SU-DHL-6 (cell line): Measurements from ENCODE around the gene ARL2BP.

Experiments used
- H2AFZ ChIP-seq: fragments of 200-600 bp; sonication (generic); 2 replicates; pipeline ENCODE4 v1.6.1; 2014; ENCODE audit warnings: low read depth, mild to moderate bottlenecking, moderate library complexity, mixed read lengths, antibody characterized with exemption, low read length; ENCODE audit not compliant: severe bottlenecking
- H3F3A ChIP-seq: fragments of 200-600 bp; shearing (Covaris generic); 2 replicates; pipeline ENCODE4 v1.6.0; 2016; ENCODE audit warnings: antibody characterized with exemption, mild to moderate bottlenecking; ENCODE audit not compliant: insufficient read depth
- H3K27ac ChIP-seq: fragments of 200-600 bp; sonication (generic); 2 replicates; pipeline ENCODE4 v1.5.1; 2016; ENCODE audit warnings: low read depth, mild to moderate bottlenecking, low read length, moderate library complexity, mixed read lengths
- H3K27me3 ChIP-seq: fragments of 200-600 bp; sonication (generic), shearing (Covaris generic); 2 replicates; pipeline ENCODE4 v1.6.0; 2014; ENCODE audit warnings: mild to moderate bottlenecking, low read length
- H3K36me3 ChIP-seq: fragments of 200-600 bp; sonication (generic); 2 replicates; pipeline ENCODE4 v1.6.1; 2014; ENCODE audit warnings: mild to moderate bottlenecking, low read length, mixed read lengths
- H3K4me2 ChIP-seq: fragments of 300-600, 200-600 bp; shearing (Covaris generic), sonication (generic); 2 replicates; pipeline ENCODE4 v1.6.0; 2014; ENCODE audit warnings: low read length, low read depth, mild to moderate bottlenecking; ENCODE audit not compliant: poor library complexity, severe bottlenecking
- H3K4me3 ChIP-seq: fragments of 200-600 bp; sonication (generic); 2 replicates; pipeline ENCODE4 v1.5.1; 2014; ENCODE audit warnings: antibody characterized with exemption, low read length, mild to moderate bottlenecking, mixed read lengths; ENCODE audit not compliant: insufficient read depth, poor library complexity, severe bottlenecking
- H3K79me2 ChIP-seq: fragments of 200-600 bp; sonication (generic); 2 replicates; pipeline ENCODE4 v1.6.1; 2014; ENCODE audit warnings: mild to moderate bottlenecking, low read length, moderate library complexity; ENCODE audit not compliant: insufficient read depth
- H3K9ac ChIP-seq: fragments of 200-600 bp; sonication (generic); 2 replicates; pipeline ENCODE4 v1.7.0; 2014; ENCODE audit warnings: mild to moderate bottlenecking, low read length
- H3K9me2 ChIP-seq: fragments of 200-600 bp; sonication (generic); replicated peaks from 2 replicates; pipeline ENCODE4 v1.6.1; 2014; ENCODE audit warnings: low read length; ENCODE audit not compliant: insufficient read depth
- H3K9me3 ChIP-seq: fragments of 200-600 bp; sonication (generic); 2 replicates; pipeline ENCODE4 v1.6.1; 2014; ENCODE audit warnings: low read length, mixed read lengths; ENCODE audit not compliant: insufficient read depth
- H4K20me1 ChIP-seq: fragments of 200-600 bp; sonication (generic); 2 replicates; pipeline ENCODE4 v1.6.1; 2014; ENCODE audit warnings: low read depth, mild to moderate bottlenecking, antibody characterized with exemption, low read length, moderate library complexity, mixed read lengths
- CTCF ChIP-seq: fragments of 200-600 bp; sonication (generic); IDR thresholded peaks from one replicate; pipeline ENCODE4 v1.5.1; 2017; ENCODE audit warnings: antibody characterized with exemption, mild to moderate bottlenecking, low read length, moderate library complexity; ENCODE audit not compliant: insufficient read depth, poor library complexity, severe bottlenecking
- EZH2phosphoT487 ChIP-seq: fragments of 200-600 bp; sonication (generic), shearing (Covaris generic); conservative IDR thresholded peaks from 2 replicates; pipeline ENCODE4 v1.6.1; 2018; ENCODE audit warnings: mild to moderate bottlenecking, antibody characterized with exemption, low read length, moderate library complexity, mixed read lengths

ARL2BP gene

GRCh38 chr16:57208926-57209325 lies 36.1 kb upstream of the ARL2BP start:
- no peaks in the 10 kb centered on the region; the same call in 1 of the 2 replicates for H3F3A ChIP-seq
- H3K9me3 ChIP-seq = no peaks in the 10 kb centered on the region
- H3K4me2 ChIP-seq = no peak overlapping the region
- H3K4me3 ChIP-seq = no peak overlapping the region
- H3K36me3 ChIP-seq = peaks cover 22% of the 10 kb centered on the region; the same call in 1 of the 2 replicates
- H2AFZ ChIP-seq = no peak overlapping the region
- no peaks in the 10 kb centered on the region; the same call in 1 of the 2 replicates for H4K20me1 ChIP-seq
- no peak overlapping the region for H3K9ac ChIP-seq
- no peaks in the 10 kb centered on the region for H3K27me3 ChIP-seq
- TF ChIP-seq EZH2phosphoT487 = no peak
- no peak for TF ChIP-seq CTCF
- no peaks in the 10 kb centered on the region for H3K79me2 ChIP-seq
- H3K27ac ChIP-seq = no peak overlapping the region
- no peaks in the 10 kb centered on the region for H3K9me2 ChIP-seq

- TF ChIP-seq CTCF (no peak), EZH2phosphoT487 (no peak)
- H3K4me2 ChIP-seq = no peak overlapping the region
Observed at GRCh38 chr16:57209780-57210179, 35.3 kb upstream of the ARL2BP start.

GRCh38 chr16:57213462-57213861 lies 31.6 kb upstream of the ARL2BP start:
- Histone ChIP-seq H4K20me1 (no peaks in the 10 kb centered on the region), H3F3A (no peaks in the 10 kb centered on the region), H2AFZ (no peak overlapping the region), H3K9me2 (no peaks in the 10 kb centered on the region), H3K4me2 (no peak overlapping the region), H3K79me2 (no peaks in the 10 kb centered on the region), H3K27ac (no peak overlapping the region), H3K4me3 (no peak overlapping the region), H3K9me3 (0 out of 2 replicates have a peak, but pooled peaks cover 6% of the 10 kb centered on the region), H3K27me3 (no peaks in the 10 kb centered on the region), H3K9ac (no peak overlapping the region), H3K36me3 (peaks cover 46% of the 10 kb centered on the region)
- TF ChIP-seq CTCF = no peak
- no peak for TF ChIP-seq EZH2phosphoT487

More at GRCh38 chr16:57209780-57210179, 35.3 kb upstream of the ARL2BP start:
- no peak overlapping the region for H3K4me3 ChIP-seq
- H3K9me2 ChIP-seq = no peaks in the 10 kb centered on the region
- H3K27ac ChIP-seq = no peak overlapping the region
- H3K27me3 ChIP-seq = no peaks in the 10 kb centered on the region
- H3F3A ChIP-seq = no peaks in the 10 kb centered on the region; the same call in 1 of the 2 replicates
- H3K9ac ChIP-seq = no peak overlapping the region
- no peaks in the 10 kb centered on the region for H3K79me2 ChIP-seq
- no peaks in the 10 kb centered on the region for H4K20me1 ChIP-seq
- H3K9me3 ChIP-seq = no peaks in the 10 kb centered on the region
- H3K36me3 ChIP-seq = peaks cover 29% of the 10 kb centered on the region; the same call in 1 of the 2 replicates
- H2AFZ ChIP-seq = no peak overlapping the region
